Activated CD8-positive, alpha-beta T cell treated with anti-CD3 and anti-CD28 coated beads for 36 hours (primary cell): ENCODE measurements around the gene LRP1. TPM values are rescaled to one million over a fixed set of nuclear protein-coding genes. Genes with fewer than 3 reads are reported as not detected.

ENCODE experiments used
- ATAC-seq: fragments of 200-7000 bp; cut with Tn5 transposase; one replicate; pipeline ENCODE4 v1.10.0; 2021; ENCODE audit warnings: mild to moderate bottlenecking, moderate library complexity
- CTCF ChIA-PET: fragments of 350-600 bp; sonication (Branson Sonifier 250); formaldehyde crosslinking; loops from one replicate; lab custom pipeline; 2021; ENCODE audit warnings: antibody characterized with exemption; lab: Charles Lee
- POLR2A ChIA-PET: fragments of 350-600 bp; sonication (Branson Sonifier 250); formaldehyde crosslinking; loops from one replicate; lab custom pipeline; 2021; ENCODE audit warnings: antibody characterized with exemption; lab: Charles Lee
- DNase-seq: peaks from one replicate; pipeline ENCODE4 v3.0.0-alpha.2; 2020
- H3K27ac Mint-ChIP-seq: one replicate; pipeline ENCODE4 v1.8.0; 2021; ENCODE audit warnings: mild to moderate bottlenecking, mixed read lengths
- H3K27me3 Mint-ChIP-seq: one replicate; pipeline ENCODE4 v1.8.0; 2021; ENCODE audit warnings: mixed read lengths
- H3K36me3 Mint-ChIP-seq: one replicate; pipeline ENCODE4 v1.8.0; 2021; ENCODE audit warnings: low read depth, mixed read lengths
- H3K4me1 Mint-ChIP-seq: one replicate; pipeline ENCODE4 v1.8.0; 2021; ENCODE audit warnings: low read depth, mixed read lengths
- H3K4me3 Mint-ChIP-seq: one replicate; pipeline ENCODE4 v1.8.0; 2021; ENCODE audit warnings: mild to moderate bottlenecking, moderate library complexity, mixed read lengths
- H3K9me3 Mint-ChIP-seq: one replicate; pipeline ENCODE4 v1.8.0; 2021; ENCODE audit warnings: mixed read lengths
- intact Hi-C: fragments of 100-400 bp; cut with micrococcal nuclease; formaldehyde crosslinking; loops from one replicate; pipeline ENCODE4 v1.10.0; 2022
- microRNA-seq: library from miRNA; unstranded; fragments of <30 nt; microRNA quantifications from one replicate; pipeline ENCODE4 v1.2.0, GENCODE V29; 2022; ENCODE audit warnings: borderline microRNAs expressed, borderline replicate concordance
- total RNA-seq, 2 experiments: library from RNA; stranded (reverse); gene quantifications; one replicate each; pipeline ENCODE4 v1.2.3, GENCODE V29; 2021
- TF ChIP-seq, protein P1 (sequence below): fragments of 200-600 bp; IDR thresholded peaks from one replicate; pipeline ENCODE4 v1.8.0; 2022; ENCODE audit warnings: antibody characterized with exemption, mild to moderate bottlenecking

Gene LRP1
- total RNA-seq, 2 experiments from 2014 or later: 1.5 to 1.9 TPM

DNA sequence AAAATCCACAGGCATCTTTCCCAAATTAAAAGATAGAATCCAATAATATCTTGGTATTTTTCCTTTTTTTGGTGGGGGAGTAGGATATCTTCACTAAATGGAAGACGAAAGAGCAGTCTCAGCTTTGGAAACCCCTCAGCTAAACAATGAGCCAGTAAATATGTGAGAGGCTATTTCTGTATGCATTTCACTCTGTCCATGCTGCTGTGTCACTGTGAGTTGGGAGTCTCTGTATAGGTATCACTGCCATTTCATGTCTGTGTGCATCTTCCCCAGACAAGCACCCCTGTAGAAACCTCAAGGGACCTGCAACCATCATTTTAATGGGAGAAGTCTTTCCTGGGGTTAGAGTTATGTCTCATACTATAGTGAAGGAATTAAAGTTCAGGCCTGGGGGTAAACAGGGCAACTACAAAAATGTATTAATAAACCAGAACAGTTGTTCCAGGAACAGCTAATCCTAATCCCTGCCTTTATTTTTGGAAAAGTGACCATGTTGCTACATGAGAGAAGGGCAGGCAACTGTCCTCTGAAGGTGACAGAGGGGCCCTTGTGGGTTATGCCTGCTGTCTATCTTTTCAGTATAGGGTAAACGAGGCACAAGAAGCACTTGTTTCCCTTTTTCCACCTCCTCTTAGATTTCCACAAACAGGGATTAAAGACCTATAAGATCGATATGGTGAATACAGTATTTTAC is 134.0 kb downstream of the LRP1 start:
- CTCF ChIA-PET: interaction anchor here (0.6 to 3.4 kb wide), 10 partner anchors 10 to 196 kb away, joined by 3 to 24 read pairs (median 6); partner anchors contain the start of genes GLI1, INHBE and STAC3
- intact Hi-C loops: loop anchor here (5.0 kb wide), 1 partner anchor 195 kb away; the partner anchor contains the start of genes GLI1 and INHBE
- no peaks in the 10 kb centered on the region for H3K9me3 Mint-ChIP-seq
- no peak for ATAC-seq
- TF ChIP-seq, protein P1, sequence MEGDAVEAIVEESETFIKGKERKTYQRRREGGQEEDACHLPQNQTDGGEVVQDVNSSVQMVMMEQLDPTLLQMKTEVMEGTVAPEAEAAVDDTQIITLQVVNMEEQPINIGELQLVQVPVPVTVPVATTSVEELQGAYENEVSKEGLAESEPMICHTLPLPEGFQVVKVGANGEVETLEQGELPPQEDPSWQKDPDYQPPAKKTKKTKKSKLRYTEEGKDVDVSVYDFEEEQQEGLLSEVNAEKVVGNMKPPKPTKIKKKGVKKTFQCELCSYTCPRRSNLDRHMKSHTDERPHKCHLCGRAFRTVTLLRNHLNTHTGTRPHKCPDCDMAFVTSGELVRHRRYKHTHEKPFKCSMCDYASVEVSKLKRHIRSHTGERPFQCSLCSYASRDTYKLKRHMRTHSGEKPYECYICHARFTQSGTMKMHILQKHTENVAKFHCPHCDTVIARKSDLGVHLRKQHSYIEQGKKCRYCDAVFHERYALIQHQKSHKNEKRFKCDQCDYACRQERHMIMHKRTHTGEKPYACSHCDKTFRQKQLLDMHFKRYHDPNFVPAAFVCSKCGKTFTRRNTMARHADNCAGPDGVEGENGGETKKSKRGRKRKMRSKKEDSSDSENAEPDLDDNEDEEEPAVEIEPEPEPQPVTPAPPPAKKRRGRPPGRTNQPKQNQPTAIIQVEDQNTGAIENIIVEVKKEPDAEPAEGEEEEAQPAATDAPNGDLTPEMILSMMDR: no peak
- H3K36me3 Mint-ChIP-seq: peaks cover 16% of the 10 kb centered on the region
- POLR2A ChIA-PET: interaction anchor here (0.5 kb wide), 1 partner anchor 27 kb away, joined by 3 read pairs; no protein-coding TSS in a partner anchor
- DNase-seq: no peak
- H3K27ac Mint-ChIP-seq: no peak overlapping the region
- H3K4me3 Mint-ChIP-seq: no peak overlapping the region
- H3K4me1 Mint-ChIP-seq: peaks cover 6% of the 10 kb centered on the region
- H3K27me3 Mint-ChIP-seq: no peaks in the 10 kb centered on the region

Small RNA genes lying within 50 kb of the gene (microRNA-seq; reads per million reads assigned to microRNA genes)
- gene MIR1228: not detected

Other genes with a start within 250 kb of the LRP1 start
- gene SDR9C7, start 194.1 kb upstream of the LRP1 start, total RNA-seq: not detected
- under 1 TPM; 0.34 to 0.36 TPM for gene RDH16, start 170.9 kb upstream of the LRP1 start, total RNA-seq
- 1 to 10 TPM; 5.1 to 5.5 TPM for gene ZBTB39, start 121.9 kb upstream of the LRP1 start, total RNA-seq
- under 1 TPM; 0.34 to 0.54 TPM for gene TAC3, start 112.0 kb upstream of the LRP1 start, total RNA-seq
- gene MYO1A, start 78.4 kb upstream of the LRP1 start, total RNA-seq: 1 to 10 TPM; 2.1 to 2.6 TPM
- gene NEMP1, start 49.7 kb upstream of the LRP1 start, total RNA-seq: 10 to 100 TPM; 76.1 to 80.6 TPM
- 10 to 100 TPM; 69.3 to 70.8 TPM for gene NAB2, start 39.4 kb upstream of the LRP1 start, total RNA-seq
- 100 to 1,000 TPM; 207 to 209 TPM for gene STAT6, start 17.1 kb upstream of the LRP1 start, total RNA-seq
- not detected for gene LRP1-AS, start 19.1 kb downstream of the LRP1 start, total RNA-seq
- under 1 TPM; 0.41 to 0.45 TPM for gene NXPH4, start 88.3 kb downstream of the LRP1 start, total RNA-seq
- 100 to 1,000 TPM; 480 to 529 TPM for gene SHMT2, start 101.2 kb downstream of the LRP1 start, total RNA-seq
- 1 to 10 TPM; 1.7 to 2.1 TPM for gene STAC3, start 122.7 kb downstream of the LRP1 start, total RNA-seq